ENCODE results near the gene TMEM151B.

TMEM151B gene

GRCh38 chr6:44251576-44252524, 18.4 kb upstream of the TMEM151B start:
- TF ChIP-seq GATA1 (IDR thresholded peaks at IDR 0.05; ENCODE audit: low read depth, low read length) (no peak), POLR2A (IDR thresholded peaks at IDR 0.05; ENCODE audit: low read length) (no peak)
- no peak for DNase-seq

- TF ChIP-seq POLR2A (IDR thresholded peaks at IDR 0.05; ENCODE audit: low read length): no peak
- TF ChIP-seq GATA1 (IDR thresholded peaks at IDR 0.05; ENCODE audit: low read depth, low read length): no peak
- DNase-seq: peak; percentile 72 to 81
Measured at GRCh38 chr6:44253307-44254101, 16.7 kb upstream of the TMEM151B start.

DNA sequence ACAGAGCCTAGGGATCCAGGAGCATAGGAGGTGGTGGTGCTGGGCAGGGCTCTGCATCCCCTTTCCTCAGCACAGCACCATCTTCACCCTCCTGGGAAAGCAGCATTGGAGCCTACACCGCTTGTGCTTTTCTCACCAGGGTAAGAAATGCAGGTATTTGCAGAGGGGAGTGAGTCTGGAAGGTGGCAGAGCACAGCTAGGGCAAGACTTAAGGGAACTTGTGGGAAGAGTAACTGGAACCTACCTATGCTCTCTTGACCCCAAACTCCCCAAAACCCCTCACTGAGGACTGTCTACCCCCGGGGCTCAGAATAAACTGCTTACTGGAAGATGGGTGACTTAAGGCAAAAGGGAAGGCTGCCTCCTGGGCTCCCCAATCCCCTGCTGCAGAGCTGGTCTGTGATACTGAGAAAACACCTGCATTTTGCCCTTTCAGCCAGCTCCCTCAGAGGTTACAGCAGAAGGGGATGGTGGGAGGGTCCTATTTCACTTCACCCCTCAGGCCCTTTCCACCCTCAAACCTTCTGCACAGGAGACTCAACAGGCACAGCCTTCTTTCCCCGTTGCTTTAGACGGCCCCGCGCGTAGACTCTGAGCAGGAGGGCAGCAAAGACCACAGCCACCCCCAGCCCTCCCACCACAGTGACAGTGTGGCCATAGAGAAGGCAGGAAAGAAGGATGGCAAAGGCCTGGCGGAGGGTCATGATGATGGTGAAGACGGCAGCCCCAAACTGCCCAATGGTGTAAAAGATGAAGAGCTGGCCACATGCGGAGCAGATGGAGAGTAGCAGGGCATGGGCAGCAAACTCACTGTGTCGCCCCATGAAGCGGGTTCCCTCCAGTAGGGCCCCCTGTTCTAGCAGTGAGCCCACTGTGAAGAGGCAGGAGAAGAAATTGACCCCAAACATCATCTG, 15.8 kb upstream of the TMEM151B start:
- DNase-seq: no peak
- TF ChIP-seq GATA1 (IDR thresholded peaks at IDR 0.05; ENCODE audit: low read depth, low read length): no peak
- peak; percentile 49 for TF ChIP-seq POLR2A (IDR thresholded peaks at IDR 0.05; ENCODE audit: low read length)

GRCh38 chr6:44255105-44255808, 15.0 kb upstream of the TMEM151B start:
- no peak for DNase-seq
- TF ChIP-seq GATA1 (IDR thresholded peaks at IDR 0.05; ENCODE audit: low read depth, low read length) (no peak), POLR2A (IDR thresholded peaks at IDR 0.05; ENCODE audit: low read length) (no peak)

DNA sequence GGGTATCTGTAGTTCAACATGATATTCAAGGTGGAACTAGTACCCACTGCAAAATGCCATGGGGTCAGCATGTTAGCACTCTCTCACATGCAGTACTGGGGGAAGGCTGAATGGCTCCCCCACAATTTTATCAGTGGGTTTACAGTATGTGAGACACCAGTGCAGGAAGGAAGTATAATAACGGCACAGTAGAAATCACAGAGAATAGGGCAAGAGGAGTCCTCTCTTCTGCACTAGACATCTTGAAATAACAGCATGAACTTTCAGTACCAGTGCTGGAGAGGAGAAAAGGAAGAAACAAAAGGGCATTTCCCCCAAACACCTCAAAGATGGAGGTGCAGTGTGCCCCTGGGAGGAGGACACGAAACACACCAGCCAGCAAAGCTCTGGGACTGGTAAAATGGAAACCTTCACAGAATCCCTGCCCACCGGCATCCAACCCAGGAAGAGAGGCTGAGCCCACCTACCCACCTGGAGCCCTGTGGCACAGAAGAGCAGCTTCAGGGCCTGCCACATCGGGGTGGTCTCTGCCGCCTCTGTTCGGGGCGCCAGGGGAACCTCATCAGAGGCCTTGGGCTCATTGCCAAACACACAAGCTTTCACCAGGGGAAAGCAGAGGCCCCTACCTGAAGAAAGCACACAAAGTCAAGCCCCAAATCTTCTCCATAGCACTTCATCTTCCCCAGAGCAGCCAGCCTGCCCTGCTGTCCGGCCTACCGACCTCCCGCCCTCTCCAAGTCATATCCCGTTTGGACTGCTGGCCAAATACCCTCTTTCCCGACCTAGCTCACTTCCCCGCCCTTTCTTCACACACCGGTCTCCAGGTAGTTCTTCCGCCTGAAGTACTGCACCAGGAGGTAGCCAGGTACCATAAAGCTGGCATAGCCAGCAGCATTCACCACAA, 14.1 kb upstream of the TMEM151B start:
- TF ChIP-seq GATA1 (IDR thresholded peaks at IDR 0.05; ENCODE audit: low read depth, low read length) (no peak), POLR2A (IDR thresholded peaks at IDR 0.05; ENCODE audit: low read length) (no peak)
- DNase-seq: peak; percentile 34 to 50

DNA sequence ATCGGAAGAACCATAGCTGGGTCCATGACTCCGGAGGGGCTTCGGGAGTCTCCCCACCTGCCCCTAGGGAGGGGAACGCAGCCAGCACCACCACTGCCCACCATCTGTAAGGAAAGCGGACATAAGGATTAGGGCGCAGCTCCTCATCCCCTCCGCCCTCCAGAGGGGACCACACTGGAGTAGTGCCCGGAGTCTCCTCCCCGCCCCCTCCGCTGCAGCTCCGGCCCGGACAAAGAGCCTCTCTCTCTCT, 13.6 kb upstream of the TMEM151B start:
- DNase-seq: no peak
- TF ChIP-seq GATA1 (IDR thresholded peaks at IDR 0.05; ENCODE audit: low read depth, low read length) (no peak), POLR2A (IDR thresholded peaks at IDR 0.05; ENCODE audit: low read length) (no peak)

GRCh38 chr6:44257025-44257752, 13.1 kb upstream of the TMEM151B start, which contains the start of gene SLC35B2:
TSS of gene SLC35B2 (minus strand) at chr6:44257528. CDS start at chr6:44257410, 118 bp downstream.
- peak; percentile 89 to 92 for DNase-seq
- TF ChIP-seq GATA1 (IDR thresholded peaks at IDR 0.05; ENCODE audit: low read depth, low read length) (no peak), POLR2A (IDR thresholded peaks at IDR 0.05; ENCODE audit: low read length) (peak; percentile 65)

DNA sequence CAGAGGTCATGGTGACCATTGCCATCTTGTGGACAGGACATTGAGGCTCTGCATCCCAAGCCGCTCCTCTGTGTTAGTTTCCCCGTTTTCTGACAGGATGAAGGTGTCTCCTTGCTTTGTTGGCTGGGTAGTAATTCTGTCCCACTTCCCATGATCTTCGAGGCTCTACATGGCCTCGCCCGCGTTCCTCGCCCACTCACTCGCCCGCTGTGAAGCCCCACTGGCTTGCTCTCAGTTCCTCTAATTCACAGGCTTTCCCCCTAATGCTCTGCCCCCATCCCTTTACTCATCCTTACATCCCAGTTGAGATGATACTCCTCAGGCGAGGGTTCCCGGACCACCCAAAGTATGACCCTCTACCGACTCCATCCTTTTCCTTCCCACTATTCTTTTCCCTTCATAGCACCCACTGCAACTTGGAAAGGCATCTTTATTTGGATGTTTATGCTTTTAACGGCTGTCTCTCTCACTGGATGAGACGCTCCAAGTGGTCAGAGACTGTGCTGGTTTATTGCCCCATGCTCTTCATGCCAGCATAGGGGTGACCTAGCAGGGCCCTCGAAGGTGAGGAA, 12.4 kb upstream of the TMEM151B start:
- TF ChIP-seq POLR2A (IDR thresholded peaks at IDR 0.05; ENCODE audit: low read length) (no peak), GATA1 (IDR thresholded peaks at IDR 0.05; ENCODE audit: low read depth, low read length) (no peak)
- no peak for DNase-seq

DNA sequence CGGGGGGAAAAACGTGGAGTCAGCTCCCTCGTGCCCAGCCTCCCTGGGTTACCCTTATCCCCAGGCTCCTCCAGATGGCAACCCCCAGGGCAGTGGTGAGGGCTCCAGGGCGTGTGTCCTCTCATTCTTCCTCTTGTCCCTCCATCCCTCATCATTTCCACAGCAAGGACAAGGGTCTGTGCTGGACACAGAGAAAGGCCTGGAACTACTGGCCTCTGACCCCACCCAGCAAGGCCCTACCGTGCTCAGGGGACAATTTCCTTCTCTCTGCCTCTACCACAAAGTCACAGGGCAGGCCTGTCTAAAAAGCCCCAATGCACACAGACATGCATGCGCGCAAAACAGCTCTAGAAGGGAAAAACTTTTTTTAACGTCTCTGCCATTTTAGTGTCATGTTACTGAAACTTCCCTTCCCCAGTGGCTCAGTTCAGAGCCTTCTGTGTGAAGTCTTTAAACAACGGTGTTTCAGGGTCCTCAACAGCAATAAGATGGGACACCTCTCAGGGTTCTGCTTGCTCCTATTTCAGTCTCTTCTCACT, 11.9 kb upstream of the TMEM151B start:
- no peak for TF ChIP-seq POLR2A (IDR thresholded peaks at IDR 0.05; ENCODE audit: low read length)
- no peak for TF ChIP-seq GATA1 (IDR thresholded peaks at IDR 0.05; ENCODE audit: low read depth, low read length)
- no peak for DNase-seq

DNA sequence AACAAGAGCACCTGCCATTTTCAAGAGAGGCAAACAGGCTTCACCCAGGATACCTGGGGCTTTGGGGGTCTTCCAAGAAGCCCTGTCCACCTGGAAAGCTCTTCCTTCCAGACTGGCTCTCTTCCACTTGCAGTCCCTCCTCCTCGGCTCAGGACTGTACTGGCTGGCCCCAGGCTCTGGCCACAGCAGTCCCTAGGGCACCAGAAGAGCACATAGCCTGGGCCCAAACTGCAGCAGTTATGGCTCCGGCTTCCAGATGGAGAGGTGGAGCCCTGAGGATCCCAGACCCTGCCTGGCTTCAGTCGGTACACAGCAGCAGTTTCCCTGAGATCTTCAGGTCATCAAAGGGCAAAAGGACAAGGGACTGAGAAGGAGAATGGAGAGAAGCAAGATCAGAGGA, 11.3 kb upstream of the TMEM151B start:
- TF ChIP-seq POLR2A (IDR thresholded peaks at IDR 0.05; ENCODE audit: low read length) (no peak), GATA1 (IDR thresholded peaks at IDR 0.05; ENCODE audit: low read depth, low read length) (no peak)
- DNase-seq: no peak

GRCh38 chr6:44260011-44260410, 10.2 kb upstream of the TMEM151B start:
- TF ChIP-seq GATA1 (IDR thresholded peaks at IDR 0.05; ENCODE audit: low read depth, low read length) (no peak), POLR2A (IDR thresholded peaks at IDR 0.05; ENCODE audit: low read length) (no peak)
- DNase-seq: no peak

All from erythroblast (primary cell).